GM23248 (cell line): ENCODE data around the gene ARFGAP1.

ENCODE experiments used
- EZH2 ChIP-seq: fragments of 200-600 bp; sonication (generic); IDR thresholded peaks from 2 replicates; pipeline ENCODE4 v1.6.1; 2018; ENCODE audit warnings: antibody characterized with exemption, mild to moderate bottlenecking; ENCODE audit not compliant: insufficient read depth, poor library complexity, severe bottlenecking
- EZH2phosphoT487 ChIP-seq: fragments of 200-600 bp; sonication (generic); IDR thresholded peaks from 2 replicates; pipeline ENCODE4 v1.6.1; 2018; ENCODE audit warnings: antibody characterized with exemption, moderate library complexity, mild to moderate bottlenecking, low read depth; ENCODE audit not compliant: insufficient read depth

DNA sequence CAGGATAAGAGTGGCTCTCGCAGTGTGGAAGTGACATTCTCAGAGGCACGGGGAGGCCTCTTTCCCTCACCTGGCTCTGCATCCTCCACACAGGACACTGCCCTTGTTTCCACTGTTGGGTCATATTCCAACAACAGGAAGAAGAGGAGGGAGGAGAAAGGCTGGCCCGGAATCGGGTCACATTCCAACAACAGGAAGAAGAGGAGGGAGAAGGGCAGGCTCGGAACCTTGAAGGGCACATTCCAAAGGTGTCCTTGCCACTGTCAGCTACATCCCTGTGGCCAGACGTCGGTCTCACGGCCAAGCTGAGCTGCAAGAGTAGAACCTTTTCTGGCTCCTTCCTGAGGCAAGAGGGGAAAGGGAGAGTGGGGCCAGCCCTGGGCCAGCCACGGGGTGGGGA lies 63.1 kb downstream of the ARFGAP1 start:
- TF ChIP-seq EZH2 (no peak), EZH2phosphoT487 (no peak)
